GM12801 (cell line): ENCODE results near the gene THBD.

Experiments used
- CTCF ChIP-seq: IDR thresholded peaks from one replicate; pipeline ENCODE4 v1.5.1; 2011; ENCODE audit warnings: control low read depth; ENCODE audit not compliant: insufficient read length; ENCODE audit errors: extremely low read depth

Gene THBD

GRCh38 chr20:23088866-23089265 is 39.4 kb upstream of the THBD start:
- no peak for TF ChIP-seq CTCF

- TF ChIP-seq CTCF: no peak
Observed at GRCh38 chr20:23087587-23088251, 38.2 kb upstream of the THBD start.

- no peak for TF ChIP-seq CTCF
Observed at GRCh38 chr20:23086931-23087411, 37.5 kb upstream of the THBD start.

GRCh38 chr20:23086056-23086566 is 36.6 kb upstream of the THBD start, which contains the start of gene CD93:
Gene CD93, minus strand, starts transcription at chr20:23086324. Its CDS starts 132 bp downstream, at chr20:23086192.
- no peak for TF ChIP-seq CTCF

GRCh38 chr20:23085436-23086055 is 36.1 kb upstream of the THBD start:
- TF ChIP-seq CTCF: no peak

GRCh38 chr20:23084845-23085365 is 35.4 kb upstream of the THBD start:
- no peak for TF ChIP-seq CTCF

- TF ChIP-seq CTCF: no peak
Observed at GRCh38 chr20:23084282-23084844, 34.9 kb upstream of the THBD start.
